ENCODE results near the gene CEP72. TPM values are rescaled to one million over a fixed set of nuclear protein-coding genes. Genes with fewer than 3 reads are reported as not detected.
"Not testable (repeated sequence)": the region's sequence is repeated elsewhere in the genome, so short reads cannot be mapped to it uniquely, and the experiment has no call there.

Gene CEP72
- total RNA-seq, 1 donor from 2014 or later = 17.2 TPM

GRCh38 chr5:677131-678101 is 65.3 kb downstream of the CEP72 start:
- no peak overlapping the region for H3K4me3 ChIP-seq
- no peaks in the 10 kb centered on the region for H3K36me3 ChIP-seq
- no peaks in the 10 kb centered on the region for H3K79me2 ChIP-seq (ENCODE audit: low read depth)
- H3K4me2 ChIP-seq = no peak overlapping the region
- peaks cover 37% of the 10 kb centered on the region for H3K27me3 ChIP-seq
- Mint-ChIP-seq H3K27me3 (ENCODE audit: insufficient read depth, low read depth) (peaks cover 12% of the 10 kb centered on the region), H3K36me3 (no peaks in the 10 kb centered on the region), H3K27ac (no peak overlapping the region), H3K4me1 (peaks cover 11% of the 10 kb centered on the region), H3K9me3 (no peaks in the 10 kb centered on the region), H3K4me3 (no peak overlapping the region)
- H3F3A ChIP-seq (ENCODE audit: low read depth) = peaks cover 2% of the 10 kb centered on the region
- TF ChIP-seq EZH2phosphoT487 (IDR thresholded peaks at IDR 0.05) = no peak
- TF ChIP-seq CTCF (IDR thresholded peaks at IDR 0.05) = no peak
- TF ChIP-seq EZH2 (IDR thresholded peaks at IDR 0.05) = no peak
- H4K20me1 ChIP-seq (ENCODE audit: low read depth) = peaks cover 5% of the 10 kb centered on the region
- DNase-seq (ENCODE audit: low spot score) = no peak
- no peaks in the 10 kb centered on the region for H3K9me3 ChIP-seq (ENCODE audit: low read depth)
- H3K4me1 ChIP-seq = peaks cover 8% of the 10 kb centered on the region
- no peak overlapping the region for H2AFZ ChIP-seq (replicated peaks)
- H3K9ac ChIP-seq = no peak overlapping the region
- no peak overlapping the region for H3K27ac ChIP-seq

GRCh38 chr5:678521-678920 is 66.4 kb downstream of the CEP72 start:
- H3K36me3 ChIP-seq; DNase-seq (ENCODE audit: low spot score); H3K36me3 Mint-ChIP-seq; H2AFZ ChIP-seq (replicated peaks); H3K4me3 ChIP-seq; H3K9ac ChIP-seq; H3F3A ChIP-seq (ENCODE audit: low read depth); H3K4me3 Mint-ChIP-seq; H3K4me2 ChIP-seq; H4K20me1 ChIP-seq (ENCODE audit: low read depth); H3K27ac ChIP-seq; H3K27me3 Mint-ChIP-seq (ENCODE audit: insufficient read depth, low read depth); H3K27ac Mint-ChIP-seq; H3K4me1 ChIP-seq; H3K9me3 Mint-ChIP-seq; H3K9me3 ChIP-seq (ENCODE audit: low read depth); H3K79me2 ChIP-seq (ENCODE audit: low read depth); H3K4me1 Mint-ChIP-seq: not testable (repeated sequence)
- H3K27me3 ChIP-seq = peaks cover 31% of the 10 kb centered on the region

GRCh38 chr5:679166-679895 is 67.2 kb downstream of the CEP72 start:
- not testable (repeated sequence) for H3K4me3 ChIP-seq; H3K4me1 Mint-ChIP-seq; H4K20me1 ChIP-seq (ENCODE audit: low read depth); H3K36me3 ChIP-seq; H3K27me3 Mint-ChIP-seq (ENCODE audit: insufficient read depth, low read depth); H3K79me2 ChIP-seq (ENCODE audit: low read depth); H3K27ac Mint-ChIP-seq; H3F3A ChIP-seq (ENCODE audit: low read depth); H3K4me3 Mint-ChIP-seq; H3K9ac ChIP-seq; H2AFZ ChIP-seq (replicated peaks); H3K4me1 ChIP-seq; H3K9me3 Mint-ChIP-seq; H3K9me3 ChIP-seq (ENCODE audit: low read depth); H3K36me3 Mint-ChIP-seq; DNase-seq (ENCODE audit: low spot score); H3K27ac ChIP-seq; H3K4me2 ChIP-seq
- H3K27me3 ChIP-seq = peaks cover 24% of the 10 kb centered on the region

- not testable (repeated sequence) for H3F3A ChIP-seq (ENCODE audit: low read depth); H3K27ac ChIP-seq; DNase-seq (ENCODE audit: low spot score); H3K27ac Mint-ChIP-seq; H2AFZ ChIP-seq (replicated peaks); H4K20me1 ChIP-seq (ENCODE audit: low read depth); H3K9me3 Mint-ChIP-seq; H3K4me3 Mint-ChIP-seq; H3K36me3 Mint-ChIP-seq; H3K4me1 Mint-ChIP-seq; H3K79me2 ChIP-seq (ENCODE audit: low read depth); H3K4me1 ChIP-seq; H3K9me3 ChIP-seq (ENCODE audit: low read depth); H3K36me3 ChIP-seq; H3K9ac ChIP-seq; H3K4me2 ChIP-seq; H3K27me3 Mint-ChIP-seq (ENCODE audit: insufficient read depth, low read depth); H3K4me3 ChIP-seq
- peaks cover 20% of the 10 kb centered on the region for H3K27me3 ChIP-seq
Observed at GRCh38 chr5:680118-680795, 68.1 kb downstream of the CEP72 start.

GRCh38 chr5:680836-681235 is 68.7 kb downstream of the CEP72 start:
- not testable (repeated sequence) for H3K4me1 Mint-ChIP-seq

GRCh38 chr5:681317-682191 is 69.4 kb downstream of the CEP72 start:
- not testable (repeated sequence) for H3K4me3 Mint-ChIP-seq

More at GRCh38 chr5:680836-681235, 68.7 kb downstream of the CEP72 start:
- H3K9ac ChIP-seq; H3K36me3 Mint-ChIP-seq; H3K9me3 Mint-ChIP-seq; H3K4me1 ChIP-seq; H3K4me2 ChIP-seq; H3F3A ChIP-seq (ENCODE audit: low read depth); H3K4me3 ChIP-seq; H2AFZ ChIP-seq (replicated peaks); H3K27ac ChIP-seq; DNase-seq (ENCODE audit: low spot score); H3K36me3 ChIP-seq; H3K9me3 ChIP-seq (ENCODE audit: low read depth); H3K79me2 ChIP-seq (ENCODE audit: low read depth); H3K27me3 Mint-ChIP-seq (ENCODE audit: insufficient read depth, low read depth); H3K27ac Mint-ChIP-seq; H4K20me1 ChIP-seq (ENCODE audit: low read depth): not testable (repeated sequence)
- peaks cover 17% of the 10 kb centered on the region for H3K27me3 ChIP-seq
- H3K4me3 Mint-ChIP-seq = peak overlapping the region; percentile 67

More at GRCh38 chr5:681317-682191, 69.4 kb downstream of the CEP72 start:
- DNase-seq (ENCODE audit: low spot score); H3K9me3 Mint-ChIP-seq; H3F3A ChIP-seq (ENCODE audit: low read depth); H3K4me1 ChIP-seq; H2AFZ ChIP-seq (replicated peaks); H3K4me2 ChIP-seq; H3K27me3 ChIP-seq; H3K36me3 ChIP-seq; H4K20me1 ChIP-seq (ENCODE audit: low read depth); H3K9me3 ChIP-seq (ENCODE audit: low read depth); H3K27ac Mint-ChIP-seq; H3K27me3 Mint-ChIP-seq (ENCODE audit: insufficient read depth, low read depth); H3K9ac ChIP-seq; H3K4me1 Mint-ChIP-seq; H3K27ac ChIP-seq; H3K79me2 ChIP-seq (ENCODE audit: low read depth); H3K36me3 Mint-ChIP-seq; H3K4me3 ChIP-seq: not testable (repeated sequence)
